ENCODE measurements around the gene NME7.

DNA sequence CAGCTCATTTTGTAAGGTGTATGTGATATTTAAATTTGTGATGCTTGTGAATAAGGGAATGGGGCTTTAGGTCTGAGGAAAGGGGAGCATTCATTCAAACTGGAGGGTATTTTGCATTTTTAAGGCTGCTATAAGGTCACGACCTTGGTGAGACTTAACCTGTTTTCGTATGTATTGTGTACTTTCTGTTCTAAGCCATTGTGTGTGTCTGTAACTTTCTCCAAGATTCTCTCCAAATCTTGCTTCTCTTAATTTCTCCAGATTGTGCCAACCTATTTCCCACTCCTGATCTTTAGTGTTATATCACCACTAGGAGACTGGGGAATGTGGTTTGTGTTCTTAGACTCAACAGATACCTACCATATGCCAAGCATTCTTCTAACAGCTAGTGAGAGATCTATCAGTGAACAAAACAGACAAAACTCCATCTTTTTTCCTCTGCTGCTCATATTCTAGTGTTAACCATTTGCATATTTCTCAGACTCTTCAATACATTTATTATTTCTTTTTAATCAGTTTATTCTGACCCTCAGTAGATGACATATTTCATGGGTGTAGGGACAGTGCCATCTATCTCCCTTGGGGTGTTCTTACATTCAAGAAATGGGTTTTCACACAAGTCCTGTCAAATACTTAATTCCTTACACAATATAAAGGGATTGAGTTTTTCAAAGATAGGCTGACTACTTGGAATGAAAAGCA, 233.6 kb downstream of the NME7 start:
- TF ChIP-seq POLR2A (IDR thresholded peaks at IDR 0.05) = no peak
- TF ChIP-seq, protein P1, sequence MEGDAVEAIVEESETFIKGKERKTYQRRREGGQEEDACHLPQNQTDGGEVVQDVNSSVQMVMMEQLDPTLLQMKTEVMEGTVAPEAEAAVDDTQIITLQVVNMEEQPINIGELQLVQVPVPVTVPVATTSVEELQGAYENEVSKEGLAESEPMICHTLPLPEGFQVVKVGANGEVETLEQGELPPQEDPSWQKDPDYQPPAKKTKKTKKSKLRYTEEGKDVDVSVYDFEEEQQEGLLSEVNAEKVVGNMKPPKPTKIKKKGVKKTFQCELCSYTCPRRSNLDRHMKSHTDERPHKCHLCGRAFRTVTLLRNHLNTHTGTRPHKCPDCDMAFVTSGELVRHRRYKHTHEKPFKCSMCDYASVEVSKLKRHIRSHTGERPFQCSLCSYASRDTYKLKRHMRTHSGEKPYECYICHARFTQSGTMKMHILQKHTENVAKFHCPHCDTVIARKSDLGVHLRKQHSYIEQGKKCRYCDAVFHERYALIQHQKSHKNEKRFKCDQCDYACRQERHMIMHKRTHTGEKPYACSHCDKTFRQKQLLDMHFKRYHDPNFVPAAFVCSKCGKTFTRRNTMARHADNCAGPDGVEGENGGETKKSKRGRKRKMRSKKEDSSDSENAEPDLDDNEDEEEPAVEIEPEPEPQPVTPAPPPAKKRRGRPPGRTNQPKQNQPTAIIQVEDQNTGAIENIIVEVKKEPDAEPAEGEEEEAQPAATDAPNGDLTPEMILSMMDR (IDR thresholded peaks at IDR 0.05) = no peak
